22Rv1 (cell line): ENCODE data around the gene C9orf72.

Source experiments
- H3K27ac ChIP-seq: fragments of 450-650 bp; 2 replicates; pipeline ENCODE4 v1.5.1; 2017
- ZFX ChIP-seq: fragments of 450-650 bp; IDR thresholded peaks from 2 replicates; pipeline ENCODE4 v1.6.1; 2017; ENCODE audit warnings: antibody characterized with exemption, borderline replicate concordance
- TF ChIP-seq, protein P1 (sequence below): fragments of 450-650 bp; IDR thresholded peaks from 2 replicates; pipeline ENCODE4 v1.5.1; 2017; ENCODE audit warnings: mild to moderate bottlenecking

The C9orf72 gene

GRCh38 chr9:27518006-27518405 is 55.3 kb downstream of the C9orf72 start:
- no peak overlapping the region for H3K27ac ChIP-seq

GRCh38 chr9:27514551-27514950 is 58.7 kb downstream of the C9orf72 start:
- TF ChIP-seq, protein P1, sequence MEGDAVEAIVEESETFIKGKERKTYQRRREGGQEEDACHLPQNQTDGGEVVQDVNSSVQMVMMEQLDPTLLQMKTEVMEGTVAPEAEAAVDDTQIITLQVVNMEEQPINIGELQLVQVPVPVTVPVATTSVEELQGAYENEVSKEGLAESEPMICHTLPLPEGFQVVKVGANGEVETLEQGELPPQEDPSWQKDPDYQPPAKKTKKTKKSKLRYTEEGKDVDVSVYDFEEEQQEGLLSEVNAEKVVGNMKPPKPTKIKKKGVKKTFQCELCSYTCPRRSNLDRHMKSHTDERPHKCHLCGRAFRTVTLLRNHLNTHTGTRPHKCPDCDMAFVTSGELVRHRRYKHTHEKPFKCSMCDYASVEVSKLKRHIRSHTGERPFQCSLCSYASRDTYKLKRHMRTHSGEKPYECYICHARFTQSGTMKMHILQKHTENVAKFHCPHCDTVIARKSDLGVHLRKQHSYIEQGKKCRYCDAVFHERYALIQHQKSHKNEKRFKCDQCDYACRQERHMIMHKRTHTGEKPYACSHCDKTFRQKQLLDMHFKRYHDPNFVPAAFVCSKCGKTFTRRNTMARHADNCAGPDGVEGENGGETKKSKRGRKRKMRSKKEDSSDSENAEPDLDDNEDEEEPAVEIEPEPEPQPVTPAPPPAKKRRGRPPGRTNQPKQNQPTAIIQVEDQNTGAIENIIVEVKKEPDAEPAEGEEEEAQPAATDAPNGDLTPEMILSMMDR: no peak
- TF ChIP-seq ZFX: no peak
- H3K27ac ChIP-seq: no peak overlapping the region

More at GRCh38 chr9:27518006-27518405, 55.3 kb downstream of the C9orf72 start:
- TF ChIP-seq ZFX: no peak
- TF ChIP-seq, protein P1: no peak

DNA sequence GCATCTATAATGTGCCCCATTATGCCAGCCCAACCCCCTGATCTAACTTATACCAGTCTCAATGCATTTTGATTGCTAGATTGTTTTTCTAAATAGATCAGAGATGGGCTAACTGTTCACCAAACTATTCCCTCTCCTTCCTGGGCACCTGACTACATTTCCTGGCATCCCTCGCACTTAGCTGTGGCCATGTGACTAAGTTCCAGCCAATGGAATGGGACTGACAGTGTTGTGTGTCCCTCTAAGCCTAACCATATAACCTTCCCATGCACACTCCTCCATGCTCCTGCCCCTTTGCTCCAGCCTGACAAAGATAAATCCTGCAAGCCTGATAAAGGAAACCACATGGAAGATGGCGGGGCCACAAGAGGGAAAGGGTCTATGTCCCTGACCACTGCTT is 61.5 kb downstream of the C9orf72 start:
- TF ChIP-seq ZFX: no peak
- TF ChIP-seq, protein P1: no peak
- H3K27ac ChIP-seq: no peak overlapping the region

- H3K27ac ChIP-seq: no peak overlapping the region
- TF ChIP-seq, protein P1: no peak
- no peak for TF ChIP-seq ZFX
Observed at GRCh38 chr9:27510780-27511179, 62.5 kb downstream of the C9orf72 start.

DNA sequence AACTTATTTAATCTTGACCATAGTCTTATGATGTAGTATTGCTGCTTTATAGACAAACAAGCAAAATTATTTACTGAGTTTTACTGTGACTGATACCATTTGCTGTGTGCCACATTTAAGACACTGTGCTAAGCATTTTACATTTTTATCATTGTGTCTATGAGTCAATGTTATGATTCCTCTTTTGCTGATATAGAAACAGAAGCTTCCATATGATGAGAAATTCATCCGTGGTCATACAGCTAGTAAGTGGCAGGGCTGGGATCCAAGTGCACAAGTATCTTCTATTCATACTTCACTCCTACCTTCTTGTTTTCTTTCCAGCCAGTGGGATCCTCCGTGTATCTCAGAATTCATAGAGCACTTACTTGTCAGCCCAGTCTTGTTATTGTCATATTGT is 66.3 kb downstream of the C9orf72 start:
- H3K27ac ChIP-seq: no peak overlapping the region
- TF ChIP-seq ZFX: no peak
- TF ChIP-seq, protein P1: no peak

DNA sequence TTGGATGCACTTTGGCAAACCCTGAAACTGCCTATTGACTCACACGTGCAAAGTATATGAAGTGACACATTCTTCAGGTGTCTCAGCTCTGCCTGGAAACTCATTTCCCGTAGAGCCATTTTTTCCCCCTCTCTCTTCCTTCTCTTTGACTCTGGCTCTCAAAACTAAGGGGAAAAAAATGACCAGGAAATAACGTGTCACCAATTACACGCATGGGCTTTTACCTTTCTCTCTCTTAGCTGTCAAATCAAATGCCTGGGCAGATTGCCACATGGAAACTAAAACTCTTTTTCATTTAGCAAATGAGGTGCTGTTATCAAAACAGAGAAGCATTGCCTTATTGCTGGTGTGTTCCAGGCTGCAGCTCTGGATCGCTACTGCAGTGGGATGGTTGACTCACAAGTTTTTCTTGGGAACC is 67.5 kb downstream of the C9orf72 start:
- no peak overlapping the region for H3K27ac ChIP-seq

DNA sequence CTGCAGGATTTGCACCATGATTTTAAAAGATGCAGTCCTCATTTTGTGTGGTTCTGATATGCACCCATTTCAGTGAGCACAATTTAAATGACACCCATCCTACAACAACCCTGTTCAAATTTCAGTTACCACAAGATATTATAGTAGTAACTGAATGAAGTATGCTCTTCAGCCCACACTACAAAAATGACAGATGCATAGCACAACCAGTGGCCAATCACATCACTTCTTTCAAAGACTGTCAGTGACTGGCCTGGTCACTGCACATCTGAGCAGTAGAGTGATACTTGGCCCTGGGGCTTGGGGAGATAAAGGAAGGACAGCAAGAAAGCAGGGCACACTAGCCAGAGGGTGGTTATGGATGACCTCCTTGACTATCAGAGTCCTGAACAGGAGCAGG is 69.0 kb downstream of the C9orf72 start:
- no peak for TF ChIP-seq ZFX
- TF ChIP-seq, protein P1: no peak
- H3K27ac ChIP-seq: no peak overlapping the region

More for the DNA sequence above, 67.5 kb downstream of the C9orf72 start:
- TF ChIP-seq, protein P1: no peak
- no peak for TF ChIP-seq ZFX
